Fibroblast of lung (primary cell): ENCODE results near the gene BMP8A. TPM values are rescaled to one million over a fixed set of nuclear protein-coding genes. Genes with fewer than 3 reads are reported as not detected.
"Not testable (repeated sequence)": the region's sequence is repeated elsewhere in the genome, so short reads cannot be mapped to it uniquely, and the experiment has no call there.

ENCODE experiments used
- DNase-seq, 2 donors: peaks; one replicate each; pipeline versions ENCODE4 v3.0.0 to v3.0.0-alpha.2; 2010; ENCODE audit warnings: low read depth in 2 of 2
- H2AFZ ChIP-seq: 2 replicates; pipeline ENCODE4 v1.5.1; 2012; ENCODE audit warnings: low read length, control low read depth, inconsistent platforms
- H3K27ac ChIP-seq: 2 replicates; pipeline ENCODE4 v1.5.1; 2011; ENCODE audit warnings: low read length, control low read depth; ENCODE audit not compliant: insufficient read depth
- H3K27me3 ChIP-seq: 2 replicates; pipeline ENCODE4 v1.5.1; 2011; ENCODE audit warnings: mild to moderate bottlenecking, low read length; ENCODE audit not compliant: control insufficient read depth, insufficient read depth
- H3K36me3 ChIP-seq: 2 replicates; pipeline ENCODE4 v1.5.1; 2011; ENCODE audit warnings: low read length; ENCODE audit not compliant: control insufficient read depth, insufficient read depth
- H3K4me1 ChIP-seq: 2 replicates; pipeline ENCODE4 v1.5.1; 2011; ENCODE audit warnings: low read length; ENCODE audit not compliant: control insufficient read depth, insufficient read depth; ENCODE audit errors: extremely low read depth
- H3K4me2 ChIP-seq: 2 replicates; pipeline ENCODE4 v1.5.1; 2011; ENCODE audit warnings: low read length, control low read depth; ENCODE audit not compliant: insufficient read depth; ENCODE audit errors: extremely low read depth
- H3K4me3 ChIP-seq, 4 experiments: fragments of 200-600 bp in 1 of 4; sonication (generic) in 1 of 4; replicated peaks in 1 of 4; 2 replicates each; pipeline ENCODE4 v1.5.1; 2011 to 2016; ENCODE audit warnings: low read length in 4 of 4, low read depth in 3 of 4, mild to moderate bottlenecking in 3 of 4, control low read depth in 2 of 4, inconsistent platforms in 1 of 4, mixed read lengths in 1 of 4; ENCODE audit not compliant: insufficient read depth in 1 of 4; ENCODE audit errors: control extremely low read depth in 1 of 4
- H3K79me2 ChIP-seq: 2 replicates; pipeline ENCODE4 v1.5.1; 2012; ENCODE audit warnings: mild to moderate bottlenecking, low read length, inconsistent platforms; ENCODE audit not compliant: control insufficient read depth, insufficient read depth
- H3K9ac ChIP-seq: 2 replicates; pipeline ENCODE4 v1.5.1; 2011; ENCODE audit warnings: mild to moderate bottlenecking, low read length, control low read depth; ENCODE audit not compliant: insufficient read depth
- H3K9me3 ChIP-seq: 2 replicates; pipeline ENCODE4 v1.5.1; 2012; ENCODE audit warnings: low read depth, low read length; ENCODE audit not compliant: control insufficient read depth, insufficient read depth
- H4K20me1 ChIP-seq: 2 replicates; pipeline ENCODE4 v1.5.1; 2011; ENCODE audit warnings: low read length; ENCODE audit not compliant: control insufficient read depth, insufficient read depth; ENCODE audit errors: extremely low read depth
- CTCF ChIP-seq, 2 donors: IDR thresholded peaks in 1 of 2; conservative IDR thresholded peaks in 1 of 2; 1 replicate in 1 of 2; 2 replicates in 1 of 2; pipeline ENCODE4 v1.5.1; 2011 to 2012; ENCODE audit warnings: low read length in 2 of 2, control low read depth in 1 of 2, inconsistent platforms in 1 of 2, low read depth in 1 of 2, mild to moderate bottlenecking in 1 of 2
- EZH2 ChIP-seq: IDR thresholded peaks from 2 replicates; pipeline ENCODE4 v1.5.1; 2012; ENCODE audit warnings: low read length, control low read depth, mild to moderate bottlenecking; ENCODE audit errors: missing control alignments
- polyA plus RNA-seq, 2 donors: library from polyadenylated mRNA; depleted of rRNA in 1 of 2; stranded (reverse) in 1 of 2; unstranded in 1 of 2; fragments of >200 nt; gene quantifications; 2 replicates each; pipeline ENCODE4 v1.2.1, GENCODE V29; 2011 to 2012; ENCODE audit warnings: missing spikeins in 1 of 2
- total RNA-seq: library from RNA; depleted of rRNA; stranded (reverse); fragments of >200 nt; gene quantifications from 2 replicates; pipeline ENCODE4 v1.2.1, GENCODE V29; 2014

The BMP8A gene
- total and polyA plus RNA-seq, 2 donors (not counting 1 experiment from before 2014, with no cell fraction given) = 0.33 to 0.41 TPM

GRCh38 chr1:39473324-39473723 lies 18.1 kb upstream of the BMP8A start:
- H3K79me2 ChIP-seq = no peaks in the 10 kb centered on the region
- no peak overlapping the region for H3K9ac ChIP-seq
- no peak overlapping the region for H3K4me2 ChIP-seq
- H2AFZ ChIP-seq = no peak overlapping the region
- H3K36me3 ChIP-seq = peaks cover 16% of the 10 kb centered on the region
- H3K27me3 ChIP-seq = no peaks in the 10 kb centered on the region
- H3K9me3 ChIP-seq = no peaks in the 10 kb centered on the region
- H4K20me1 ChIP-seq = no peaks in the 10 kb centered on the region
- DNase-seq = no peak
- no peak overlapping the region for H3K27ac ChIP-seq
- H3K4me1 ChIP-seq = no peaks in the 10 kb centered on the region
- H3K4me3 ChIP-seq = no peak overlapping the region
- no peak for TF ChIP-seq CTCF (conservative IDR thresholded peaks at IDR 0.05 in 1 of 2, IDR thresholded peaks at IDR 0.05 in 1 of 2; ENCODE audit: low read depth in 1 of 2, low read length in 2 of 2)
- TF ChIP-seq EZH2 = no peak

- Histone ChIP-seq H3K9ac (no peak overlapping the region), H3K79me2 (no peaks in the 10 kb centered on the region), H3K4me1 (no peaks in the 10 kb centered on the region), H3K4me2 (no peak overlapping the region), H4K20me1 (no peaks in the 10 kb centered on the region), H3K27me3 (no peaks in the 10 kb centered on the region), H3K27ac (no peak overlapping the region), H3K36me3 (peaks cover 13% of the 10 kb centered on the region), H2AFZ (no peak overlapping the region), H3K4me3 (no peak overlapping the region), H3K9me3 (no peaks in the 10 kb centered on the region)
- no peak for DNase-seq
- TF ChIP-seq CTCF (conservative IDR thresholded peaks at IDR 0.05 in 1 of 2, IDR thresholded peaks at IDR 0.05 in 1 of 2; ENCODE audit: low read depth in 1 of 2, low read length in 2 of 2) (no peak), EZH2 (no peak)
Observed at GRCh38 chr1:39474810-39475209, 16.6 kb upstream of the BMP8A start.

- H3K4me3 ChIP-seq, H3K4me2 ChIP-seq, H3K27ac ChIP-seq, H3K79me2 ChIP-seq, H3K4me1 ChIP-seq, H4K20me1 ChIP-seq, H3K9me3 ChIP-seq, H3K9ac ChIP-seq, DNase-seq, H2AFZ ChIP-seq, H3K27me3 ChIP-seq: not testable (repeated sequence)
- peaks cover 14% of the 10 kb centered on the region for H3K36me3 ChIP-seq
Observed at GRCh38 chr1:39475551-39475950, 15.9 kb upstream of the BMP8A start.
